NT2/D1 (cell line): Measurements from ENCODE around the gene DLX4.

Source experiments
- YY1 ChIP-seq: IDR thresholded peaks from 2 replicates; pipeline ENCODE4 v1.6.1; 2011; ENCODE audit not compliant: insufficient read length, insufficient read depth
- ZNF274 ChIP-seq: IDR thresholded peaks from 2 replicates; pipeline ENCODE4 v1.6.1; 2011; ENCODE audit warnings: mild to moderate bottlenecking, low read depth, low read length

GRCh38 chr17:49941427-49941826 is 27.6 kb upstream of the DLX4 start:
- TF ChIP-seq YY1 (no peak), ZNF274 (no peak)
